Right lobe of liver (tissue), 6 donors: Measurements from ENCODE around the gene CAVIN1. TPM values are rescaled to one million over a fixed set of nuclear protein-coding genes. Genes with fewer than 3 reads are reported as not detected.

Source experiments
- ATAC-seq, 4 donors: fragments of 200-7000 bp; cut with Tn5 transposase; one replicate each; pipeline ENCODE4 v1.9.1; 2020; ENCODE audit warnings: mild to moderate bottlenecking in 4 of 4, moderate library complexity in 4 of 4
- DNase-seq, 3 donors: peaks; one replicate each; pipeline ENCODE4 v3.0.0-alpha.2; 2020
- H3K27ac ChIP-seq, 3 donors: fragments of 200-600 bp; one replicate each; pipeline ENCODE4 v1.8.0; 2022
- H3K27me3 ChIP-seq, 2 donors: fragments of 200-600 bp; one replicate each; pipeline ENCODE4 v1.8.0; 2022
- H3K36me3 ChIP-seq, 4 donors: fragments of 200-600 bp; sonication (generic) in 1 of 4; one replicate each; pipeline versions ENCODE4 v1.5.1 to v1.8.0; 2017 to 2022; ENCODE audit warnings: control low read depth in 1 of 4
- H3K4me1 ChIP-seq, 4 donors: fragments of 200-600 bp; sonication (generic) in 1 of 4; one replicate each; pipeline versions ENCODE4 v1.5.1 to v1.8.0; 2017 to 2022; ENCODE audit warnings: control low read depth in 1 of 4
- H3K4me3 ChIP-seq, 3 donors: fragments of 200-600 bp; one replicate each; pipeline ENCODE4 v1.8.0; 2022
- H3K9me3 ChIP-seq, 4 donors: fragments of 200-600 bp; sonication (generic) in 1 of 4; one replicate each; pipeline versions ENCODE4 v1.5.1 to v1.8.0; 2017 to 2022; ENCODE audit warnings: control low read depth in 1 of 4
- CTCF ChIP-seq, 4 donors: fragments of 200-600 bp in 3 of 4; fragments of 450-650 bp in 1 of 4; IDR thresholded peaks; one replicate each; pipeline versions ENCODE4 v1.5.1 to v1.8.0; 2016 to 2022; ENCODE audit warnings: antibody characterized with exemption in 4 of 4, mild to moderate bottlenecking in 2 of 4
- POLR2A ChIP-seq: fragments of 450-650 bp; IDR thresholded peaks from one replicate; pipeline ENCODE4 v1.6.1; 2017; ENCODE audit warnings: antibody characterized with exemption, mild to moderate bottlenecking
- WGBS: methylation state at CpG from one replicate; pipeline ENCODE4 v1.1.6; 2018; ENCODE audit warnings: low coverage, low lambda C conversion rate; ENCODE audit not compliant: insufficient coverage; ENCODE audit errors: missing lambda C conversion rate; 5-methylcytosine and 5-hydroxymethylcytosine counted together
- intact Hi-C, 2 donors: fragments of 100-400 bp; cut with DNase I; formaldehyde crosslinking; loops; one replicate each; pipeline versions ENCODE4 v1.11.2 to v1.14.1; 2022
- total RNA-seq, 6 experiments: library from RNA; depleted of rRNA in 2 of 6; stranded (reverse); fragments of >200 nt in 2 of 6; fragmentation: NEBNext Ultra II Directional in 3 of 6; extraction: Animal tissue kit (Norgen Biotek cat#: 25700) in 3 of 6; gene quantifications; one replicate each; pipeline versions ENCODE4 v1.1.0 to v1.2.4, GENCODE V29; 2016 to 2023
- donor health status: DM: no; HTN: yes; CAD: no.
- donor health status: DM: no; HTN: no; CAD: no.
- donor health status: DM: no; HTN: no; CAD: no.
- donor health status: DM: no; HTN: yes; CAD: no.
- donor health status: DM: no; HTN: yes; CAD: no.

Gene CAVIN1
- total RNA-seq, 6 experiments from 2014 or later = 8.7 to 29.6 (median 17.4) TPM

GRCh38 chr17:42442196-42442565 is 19.1 kb upstream of the CAVIN1 start:
- H3K4me3 ChIP-seq = no peak overlapping the region
- intact Hi-C loops = no loop called here
- no peak for TF ChIP-seq CTCF (IDR thresholded peaks at IDR 0.05)
- ATAC-seq = peak in 1 of 4 donors; percentile 34
- H3K27me3 ChIP-seq = no peaks in the 10 kb centered on the region
- H3K36me3 ChIP-seq = no peaks in the 10 kb centered on the region
- WGBS = 28% methylated on average over 4 of the region's 5 CpGs
- no peak for DNase-seq
- H3K9me3 ChIP-seq = no peaks in the 10 kb centered on the region
- no peak overlapping the region for H3K27ac ChIP-seq
- no peaks in the 10 kb centered on the region for H3K4me1 ChIP-seq

GRCh38 chr17:42441371-42442195 is 18.5 kb upstream of the CAVIN1 start:
- no peaks in the 10 kb centered on the region for H3K4me1 ChIP-seq
- no peak overlapping the region for H3K4me3 ChIP-seq
- no peaks in the 10 kb centered on the region for H3K36me3 ChIP-seq
- DNase-seq (peak in 1 of 3 donors; percentile 10), ATAC-seq (peak in 3 of 4 donors; percentile 17 to 55 (median 30))
- H3K27me3 ChIP-seq = no peaks in the 10 kb centered on the region
- TF ChIP-seq POLR2A = no peak
- no peak for TF ChIP-seq CTCF (IDR thresholded peaks at IDR 0.05)
- intact Hi-C loops = no loop called here
- no peak overlapping the region for H3K27ac ChIP-seq
- WGBS = 42% methylated on average over 7 of the region's 7 CpGs
- H3K9me3 ChIP-seq = no peaks in the 10 kb centered on the region

GRCh38 chr17:42438600-42439567 is 15.8 kb upstream of the CAVIN1 start:
- 76% methylated on average over 6 of the region's 9 CpGs for WGBS
- peak in 2 of 3 donors; percentile 35 to 37 for DNase-seq
- TF ChIP-seq POLR2A = no peak
- peak; percentile 17 to 45 (median 45) for TF ChIP-seq CTCF (IDR thresholded peaks at IDR 0.05)
- Histone ChIP-seq H3K36me3 (no peaks in the 10 kb centered on the region), H3K27me3 (no peaks in the 10 kb centered on the region), H3K9me3 (no peaks in the 10 kb centered on the region), H3K4me1 (no peaks in the 10 kb centered on the region), H3K4me3 (no peak overlapping the region), H3K27ac (no peak overlapping the region)
- intact Hi-C loops = no loop called here
- peak in 3 of 4 donors; percentile 38 to 52 (median 48) for ATAC-seq

GRCh38 chr17:42436391-42436790 is 13.3 kb upstream of the CAVIN1 start:
- DNase-seq = no peak
- intact Hi-C loops = no loop called here
- no peak overlapping the region for H3K27ac ChIP-seq
- H3K9me3 ChIP-seq = no peaks in the 10 kb centered on the region
- no peaks in the 10 kb centered on the region for H3K27me3 ChIP-seq
- TF ChIP-seq POLR2A (no peak), CTCF (IDR thresholded peaks at IDR 0.05) (no peak)
- H3K4me3 ChIP-seq = no peak overlapping the region
- ATAC-seq = peak in 1 of 4 donors; percentile 55
- H3K4me1 ChIP-seq = no peaks in the 10 kb centered on the region
- WGBS = 68% methylated on average over 6 of the region's 6 CpGs
- H3K36me3 ChIP-seq = no peaks in the 10 kb centered on the region
